Renal pelvis (tissue), 12 donors: Measurements from ENCODE around the gene NLRP14. TPM values are rescaled to one million over a fixed set of nuclear protein-coding genes. Genes with fewer than 3 reads are reported as not detected.
A peak's percentile ranks its signal among the peaks of the same experiment; 100 is the strongest.

ENCODE experiments used
- DNase-seq: peaks from one replicate; pipeline ENCODE4 v3.0.0-alpha.2; 2013
- long read RNA-seq, 16 experiments: transcript quantifications; one replicate each; lab custom pipeline, GENCODE V29; 2026
- polyA plus RNA-seq, 3 donors: library from polyadenylated mRNA; unstranded; fragments of 120-200 nt; gene quantifications; one replicate each; pipeline ENCODE4 v1.2.1, GENCODE V29; 2013; ENCODE audit not compliant: insufficient read length in 3 of 3

NLRP14 gene
- polyA plus RNA-seq, result under 1 TPM; 0.56 to 0.99 (median 0.77) TPM
- long read RNA-seq, donor 1, result 0 reads
- long read RNA-seq, donor 2, result 0 reads
- long read RNA-seq, donor 3, result 0 reads
- long read RNA-seq, donor 4, result 0 reads
- long read RNA-seq, donor 5, result 0 reads
- long read RNA-seq, donor 6, result 0 reads
- long read RNA-seq, donor 7, result 0 reads
- long read RNA-seq, donor 8, result 0 reads
- long read RNA-seq, donor 9, result 0 reads
- long read RNA-seq, donor 10, result 0 reads
- long read RNA-seq, donor 11, result 0 reads
- long read RNA-seq, donor 12, result 0 reads
- long read RNA-seq, donor 13, result 0 reads
- long read RNA-seq, donor 14, result 0 reads
- long read RNA-seq, donor 15, result 0 reads
- long read RNA-seq, donor 16, result 0 reads

GRCh38 chr11:7020183-7020917 lies at the start of gene NLRP14, which contains the start of gene ZNF214:
NLRP14 (plus strand) TSS chr11:7020479; CDS start chr11:7038587, 18,108 bp downstream.
ZNF214 (minus strand) TSS chr11:7020346; CDS start chr11:7002835, 17,511 bp downstream.
- DNase-seq, result peak; percentile 97

GRCh38 chr11:6979365-6979764 lies 40.9 kb upstream of the NLRP14 start:
- no peak for DNase-seq

- no peak for DNase-seq
Observed at GRCh38 chr11:6986487-6986886, 33.8 kb upstream of the NLRP14 start.

DNA sequence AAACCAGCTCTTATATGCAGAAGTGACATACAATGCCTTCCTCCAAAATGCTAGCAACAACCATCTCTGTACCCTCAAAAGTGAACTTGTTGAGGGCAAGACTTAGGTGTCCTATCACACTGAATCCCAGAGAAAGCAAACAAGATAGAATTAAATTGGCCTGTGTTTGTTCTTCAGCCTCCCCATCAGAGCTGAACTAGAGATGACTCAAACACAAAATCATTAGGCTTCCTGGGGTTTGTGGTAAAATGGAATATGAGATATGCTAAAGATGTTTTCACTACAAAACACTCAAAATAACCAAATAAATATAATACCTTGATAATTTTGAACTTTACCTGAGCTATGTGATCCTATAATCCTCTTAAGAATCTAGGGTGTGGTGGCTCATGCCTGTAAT lies 31.8 kb upstream of the NLRP14 start:
- no peak for DNase-seq

GRCh38 chr11:6991227-6991626 lies 29.1 kb upstream of the NLRP14 start:
- no peak for DNase-seq

GRCh38 chr11:6992026-6992425 lies 28.3 kb upstream of the NLRP14 start:
- DNase-seq, result no peak

GRCh38 chr11:6992457-6993417 lies 27.5 kb upstream of the NLRP14 start:
- peak; percentile 23 for DNase-seq

DNA sequence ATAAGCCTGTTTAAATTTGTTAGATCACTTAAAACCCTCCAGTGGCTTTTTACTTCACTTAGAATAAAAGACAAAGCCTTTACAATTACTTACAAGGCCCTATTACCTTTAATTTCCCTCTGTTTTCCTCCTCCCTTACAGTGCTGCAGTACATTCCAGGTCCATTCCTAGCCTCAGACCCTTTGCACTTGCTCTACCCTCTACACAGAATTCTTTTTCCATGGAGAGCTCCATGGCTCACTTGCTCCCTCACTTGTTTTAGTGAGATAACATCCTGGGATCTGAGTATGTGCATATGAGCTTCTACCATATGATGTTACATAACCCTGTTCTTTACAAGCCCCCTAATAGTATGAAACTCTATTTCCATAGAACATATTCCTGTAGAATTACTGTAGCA lies 24.6 kb upstream of the NLRP14 start:
- no peak for DNase-seq

DNA sequence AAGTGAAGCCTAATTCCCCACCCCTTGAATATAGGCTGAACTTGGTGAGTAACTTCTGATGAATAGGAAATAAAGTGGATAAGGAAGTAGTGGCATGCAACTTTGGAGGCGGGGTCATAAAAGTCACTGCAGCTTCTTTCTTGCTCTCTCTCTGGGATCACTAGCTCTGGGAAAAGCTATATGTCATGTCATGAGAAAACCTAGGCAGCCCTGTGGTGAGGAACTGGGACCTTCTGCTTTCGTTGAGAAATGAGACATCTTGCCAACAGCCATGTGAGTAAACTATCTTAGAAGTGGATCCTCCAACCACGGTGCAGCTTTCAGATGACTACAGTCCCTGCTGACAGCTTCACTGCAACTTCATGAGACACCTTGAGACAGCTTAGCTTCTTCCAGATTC lies 15.8 kb upstream of the NLRP14 start:
- no peak for DNase-seq

- DNase-seq, result no peak
Observed at GRCh38 chr11:7014118-7014517, 6.2 kb upstream of the NLRP14 start.

GRCh38 chr11:7016011-7016410 lies 4.3 kb upstream of the NLRP14 start:
- no peak for DNase-seq

DNA sequence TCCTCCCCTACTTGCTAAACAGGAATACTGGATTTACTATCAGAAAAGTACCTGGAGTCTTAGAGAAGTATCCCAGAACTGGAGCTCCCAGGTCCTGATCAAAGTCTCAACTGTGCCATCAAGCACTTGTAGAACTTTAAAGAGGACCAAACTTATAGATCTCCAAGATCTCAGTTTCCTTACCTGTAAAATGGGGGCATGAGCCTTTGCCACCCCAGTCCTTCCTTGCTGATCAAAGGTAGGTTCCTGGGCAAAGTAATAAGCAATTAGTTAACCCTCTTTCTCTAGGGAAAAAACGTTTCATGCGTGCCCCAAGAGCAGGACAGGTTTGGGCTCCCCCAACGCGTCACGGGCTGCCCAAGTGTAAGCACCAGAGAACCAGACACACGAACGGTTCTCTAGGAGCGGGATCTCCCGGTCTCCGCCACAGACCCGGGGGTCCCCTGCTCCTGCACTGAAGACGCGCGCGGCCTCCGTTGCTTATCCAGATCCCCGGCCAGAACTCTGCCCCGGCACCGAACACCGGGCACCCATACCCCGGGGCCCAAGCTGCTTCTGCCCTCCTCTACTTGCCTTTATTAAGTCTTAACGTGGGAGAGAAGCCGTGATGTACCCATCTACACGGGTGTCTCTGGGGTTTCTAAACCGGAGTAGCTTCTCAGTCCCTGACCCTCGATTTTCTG lies 638 bp upstream of the NLRP14 start:
- peak; percentile 4 for DNase-seq

DNA sequence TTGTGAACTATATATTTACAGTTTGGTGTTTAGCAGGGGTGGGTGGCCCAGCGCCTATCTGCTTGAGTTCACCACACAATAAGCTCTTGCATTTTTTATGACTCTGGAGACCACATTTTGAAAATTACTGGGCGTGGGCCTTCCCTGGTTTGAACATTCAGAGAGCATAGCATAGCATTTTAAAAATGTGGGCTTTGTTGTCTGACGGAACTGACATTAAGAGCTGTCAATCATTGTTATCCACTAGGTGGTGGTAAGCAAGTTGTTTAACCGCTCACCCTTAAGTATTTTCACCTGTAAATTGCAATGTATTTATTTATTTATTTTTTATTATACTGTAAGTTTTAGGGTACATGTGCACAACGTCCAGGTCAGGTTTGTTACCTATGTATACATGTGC lies 1.0 kb downstream of the NLRP14 start:
- no peak for DNase-seq

GRCh38 chr11:7028141-7028540 lies 7.9 kb downstream of the NLRP14 start:
- DNase-seq, result no peak

DNA sequence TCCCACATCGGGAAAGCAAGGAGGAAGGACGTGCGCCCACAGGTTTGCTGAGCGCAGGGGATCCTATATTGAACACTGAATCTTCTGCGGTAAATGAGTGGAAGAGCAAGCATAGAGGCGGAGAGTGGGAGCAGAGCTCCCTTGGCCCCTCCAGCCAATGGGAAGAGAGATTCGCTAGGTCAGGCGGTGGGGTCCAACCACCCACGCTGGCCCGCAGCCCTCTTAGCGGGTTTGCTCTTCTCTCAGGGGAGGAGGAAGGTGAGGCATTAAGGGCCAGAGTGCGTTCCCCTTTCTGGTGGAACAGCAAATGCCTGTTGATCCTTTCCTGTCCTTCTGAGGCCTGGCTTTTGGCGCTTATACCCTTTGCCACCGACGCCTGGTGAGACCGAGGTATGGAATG lies 10.6 kb downstream of the NLRP14 start:
- DNase-seq, result no peak

GRCh38 chr11:7031471-7031871 lies 11.2 kb downstream of the NLRP14 start:
- no peak for DNase-seq

GRCh38 chr11:7032692-7033091 lies 12.4 kb downstream of the NLRP14 start:
- DNase-seq, result peak; percentile 9

- no peak for DNase-seq
Observed at GRCh38 chr11:7034019-7034418, 13.7 kb downstream of the NLRP14 start.

DNA sequence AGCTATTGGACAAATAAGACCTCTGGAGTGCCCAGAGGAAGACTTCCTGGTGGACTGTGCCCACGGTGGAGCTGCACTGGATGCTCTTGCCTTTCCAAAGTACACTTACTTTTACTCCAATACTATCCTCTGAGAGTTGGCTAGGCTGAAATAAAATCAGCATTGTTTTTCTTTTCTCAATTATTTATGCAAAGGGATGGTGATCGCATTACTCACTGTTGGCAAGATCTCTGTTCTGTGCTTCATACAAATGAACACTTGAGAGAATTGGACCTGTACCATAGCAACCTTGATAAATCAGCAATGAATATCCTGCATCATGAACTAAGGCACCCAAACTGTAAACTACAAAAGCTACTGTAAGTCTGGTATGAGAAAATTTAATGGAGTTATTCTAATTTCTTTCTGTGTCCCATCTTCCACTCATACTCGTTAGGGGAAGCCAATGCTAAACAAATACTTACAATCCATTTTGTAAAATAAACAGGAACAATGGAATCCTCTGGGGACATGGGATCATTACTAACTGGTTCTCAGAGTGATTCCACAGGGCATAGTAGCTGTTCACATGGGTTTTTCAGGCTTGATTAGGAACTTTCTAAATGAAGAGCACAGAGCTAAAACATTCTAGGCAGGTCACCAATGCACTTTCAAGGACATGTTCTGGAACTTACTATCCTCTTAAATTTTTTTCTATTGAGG lies 26.3 kb downstream of the NLRP14 start:
- no peak for DNase-seq

GRCh38 chr11:7050191-7050590 lies 29.9 kb downstream of the NLRP14 start:
- no peak for DNase-seq
